OCI-LY1 (cell line): ENCODE results near the gene SSNA1.

Experiments used
- H2AFZ ChIP-seq: fragments of 200-600 bp; sonication (generic), shearing (Covaris generic); 2 replicates; pipeline ENCODE4 v1.6.0; 2014; ENCODE audit warnings: antibody characterized with exemption, mild to moderate bottlenecking, low read length
- H3F3A ChIP-seq: fragments of 200-600 bp; sonication (generic), shearing (Covaris generic); 2 replicates; pipeline ENCODE4 v1.6.0; 2014; ENCODE audit warnings: mild to moderate bottlenecking, antibody characterized with exemption, low read length, moderate library complexity; ENCODE audit not compliant: insufficient read depth
- H3K27ac ChIP-seq: fragments of 200-600 bp; sonication (generic); 2 replicates; pipeline ENCODE4 v1.5.1; 2014; ENCODE audit warnings: low read length, mixed run types, mild to moderate bottlenecking, low read depth; ENCODE audit not compliant: poor library complexity, severe bottlenecking
- H3K27me3 ChIP-seq: fragments of 200-600 bp; sonication (generic); 2 replicates; pipeline ENCODE4 v1.6.0; 2014; ENCODE audit warnings: antibody characterized with exemption, mild to moderate bottlenecking, low read length, moderate library complexity; ENCODE audit not compliant: insufficient read depth
- H3K36me3 ChIP-seq: fragments of 200-600 bp; sonication (generic); 2 replicates; pipeline ENCODE4 v1.6.1; 2014; ENCODE audit warnings: mild to moderate bottlenecking, antibody characterized with exemption, low read length, moderate library complexity, mixed read lengths; ENCODE audit not compliant: insufficient read depth
- H3K4me1 ChIP-seq: fragments of 200-600 bp; sonication (generic); 2 replicates; pipeline ENCODE4 v1.5.1; 2014; ENCODE audit warnings: mild to moderate bottlenecking, low read length, moderate library complexity; ENCODE audit not compliant: insufficient read depth, severe bottlenecking
- H3K4me2 ChIP-seq: fragments of 200-600 bp; sonication (generic), shearing (Covaris generic); 2 replicates; pipeline ENCODE4 v1.6.1; 2014; ENCODE audit warnings: low read length
- H3K4me3 ChIP-seq: fragments of 200-600 bp; sonication (generic); 2 replicates; pipeline ENCODE4 v1.5.1; 2014; ENCODE audit warnings: low read length, low read depth, mild to moderate bottlenecking, mixed read lengths; ENCODE audit not compliant: poor library complexity, severe bottlenecking
- H3K79me2 ChIP-seq: fragments of 200-600 bp; shearing (Covaris generic); 2 replicates; pipeline ENCODE4 v1.6.1; 2016; ENCODE audit warnings: mixed run types, low read length, mixed read lengths; ENCODE audit not compliant: insufficient read depth
- H3K9ac ChIP-seq: fragments of 200-600 bp; sonication (generic), shearing (Covaris generic); 2 replicates; pipeline ENCODE4 v1.6.1; 2014; ENCODE audit warnings: mild to moderate bottlenecking, low read length, mixed read lengths
- H3K9me2 ChIP-seq: fragments of 200-600 bp; sonication (generic), shearing (Covaris generic); 2 replicates; pipeline ENCODE4 v1.6.1; 2014; ENCODE audit warnings: low read depth, mild to moderate bottlenecking, low read length, mixed read lengths
- H3K9me3 ChIP-seq: fragments of 200-600 bp; shearing (Covaris generic); 2 replicates; pipeline ENCODE4 v1.6.1; 2014; ENCODE audit warnings: low read length, mixed read lengths
- H4K20me1 ChIP-seq: fragments of 200-600 bp; sonication (generic), shearing (Covaris generic); 2 replicates; pipeline ENCODE4 v1.6.0; 2016; ENCODE audit warnings: mild to moderate bottlenecking, low read length; ENCODE audit not compliant: insufficient read depth
- CTCF ChIP-seq: fragments of 200-600 bp; sonication (generic), shearing (Covaris generic); IDR thresholded peaks from 2 replicates; pipeline ENCODE4 v1.5.1; 2017; ENCODE audit warnings: mild to moderate bottlenecking, antibody characterized with exemption, low read length, moderate library complexity, mixed read lengths
- EZH2 ChIP-seq: fragments of 200-600 bp; sonication (generic), shearing (Covaris generic); IDR thresholded peaks from 2 replicates; pipeline ENCODE4 v1.8.0; 2017; ENCODE audit warnings: borderline replicate concordance, mixed run types, mild to moderate bottlenecking, antibody characterized with exemption, low read length, moderate library complexity, mixed read lengths

Gene SSNA1

GRCh38 chr9:137147091-137147792, 41.2 kb upstream of the SSNA1 start:
- Histone ChIP-seq H3K9me2 (no peaks in the 10 kb centered on the region), H3K9ac (no peak overlapping the region), H3K4me2 (no peak overlapping the region), H3K27me3 (no peaks in the 10 kb centered on the region), H3K4me1 (no peaks in the 10 kb centered on the region), H3K36me3 (no peaks in the 10 kb centered on the region), H3K79me2 (no peaks in the 10 kb centered on the region), H3K9me3 (no peaks in the 10 kb centered on the region), H2AFZ (no peak overlapping the region), H3K4me3 (no peak overlapping the region), H3F3A (peaks cover 6% of the 10 kb centered on the region), H3K27ac (no peak overlapping the region), H4K20me1 (no peaks in the 10 kb centered on the region)
- TF ChIP-seq CTCF = no peak
- TF ChIP-seq EZH2 = no peak

GRCh38 chr9:137147793-137148160, 40.7 kb upstream of the SSNA1 start:
- no peak overlapping the region for H3K4me2 ChIP-seq
- TF ChIP-seq EZH2 = no peak
- TF ChIP-seq CTCF = no peak
- no peaks in the 10 kb centered on the region for H3K9me3 ChIP-seq
- no peak overlapping the region for H3K4me3 ChIP-seq
- no peaks in the 10 kb centered on the region for H3K4me1 ChIP-seq
- H3K36me3 ChIP-seq = no peaks in the 10 kb centered on the region
- no peaks in the 10 kb centered on the region for H3K9me2 ChIP-seq
- H2AFZ ChIP-seq = no peak overlapping the region
- no peak overlapping the region for H3K27ac ChIP-seq
- no peak overlapping the region for H3K9ac ChIP-seq
- peaks cover 6% of the 10 kb centered on the region for H3F3A ChIP-seq
- H4K20me1 ChIP-seq = no peaks in the 10 kb centered on the region
- H3K79me2 ChIP-seq = no peaks in the 10 kb centered on the region
- no peaks in the 10 kb centered on the region for H3K27me3 ChIP-seq

- no peaks in the 10 kb centered on the region for H3K36me3 ChIP-seq
- H3K27me3 ChIP-seq = no peaks in the 10 kb centered on the region
- peaks cover 6% of the 10 kb centered on the region for H3F3A ChIP-seq
- H3K9ac ChIP-seq = no peak overlapping the region
- no peak overlapping the region for H3K4me3 ChIP-seq
- H3K4me2 ChIP-seq = no peak overlapping the region
- H3K9me2 ChIP-seq = no peaks in the 10 kb centered on the region
- no peaks in the 10 kb centered on the region for H3K9me3 ChIP-seq
- no peaks in the 10 kb centered on the region for H4K20me1 ChIP-seq
- H3K27ac ChIP-seq = no peak overlapping the region
- no peaks in the 10 kb centered on the region for H3K79me2 ChIP-seq
- H2AFZ ChIP-seq = no peak overlapping the region
- H3K4me1 ChIP-seq = no peaks in the 10 kb centered on the region
- TF ChIP-seq EZH2 (no peak), CTCF (no peak)
Measured at GRCh38 chr9:137148242-137148641, 40.2 kb upstream of the SSNA1 start.
